ENCODE results near the gene LIN7B. TPM values are rescaled to one million over a fixed set of nuclear protein-coding genes. Genes with fewer than 3 reads are reported as not detected.

The LIN7B gene
- total RNA-seq, 1 experiment from 2014 or later, result 4.2 TPM

GRCh38 chr19:49136771-49137171 is 22.6 kb downstream of the LIN7B start:
- Histone ChIP-seq H3K23ac (ENCODE audit: insufficient read length, low read depth, low read length) (no peak overlapping the region), H2BK120ac (ENCODE audit: low read depth, low read length, poor library complexity, severe bottlenecking) (no peak overlapping the region), H3K18ac (ENCODE audit: insufficient read length, low read depth, low read length) (no peak overlapping the region), H3K4me2 (ENCODE audit: insufficient read depth, insufficient read length, low read length) (no peak overlapping the region), H3K79me2 (ENCODE audit: insufficient read depth, low read length) (no peaks in the 10 kb centered on the region), H4K91ac (ENCODE audit: insufficient read length, low read depth, low read length) (no peak overlapping the region), H3T11ph (ENCODE audit: low read length) (no peak overlapping the region), H2BK5ac (ENCODE audit: insufficient read length, low read length) (no peak overlapping the region), H3K4ac (ENCODE audit: low read depth, low read length) (no peak overlapping the region), H3K9ac (ENCODE audit: extremely low read depth, insufficient read length, low read length) (no peak overlapping the region), H4K5ac (ENCODE audit: insufficient read length, low read depth, low read length) (no peak overlapping the region), H3K56ac (ENCODE audit: insufficient read length, low read depth, low read length) (no peak overlapping the region), H3K14ac (ENCODE audit: insufficient read depth, low read length) (no peak overlapping the region), H3K4me1 (ENCODE audit: insufficient read depth, low read length) (no peaks in the 10 kb centered on the region; the same call in 1 of the 2 replicates), H2AK5ac (ENCODE audit: insufficient read length, low read length) (no peak overlapping the region), H2BK15ac (ENCODE audit: low read depth, low read length) (no peak overlapping the region), H3K9me3 (ENCODE audit: control insufficient read depth, low read depth, low read length) (no peaks in the 10 kb centered on the region), H2AFZ (ENCODE audit: low read length) (no peak overlapping the region), H4K8ac (replicated peaks; ENCODE audit: insufficient read length, low read depth, low read length) (no peak overlapping the region), H2BK20ac (ENCODE audit: low read depth, low read length, poor library complexity, severe bottlenecking) (no peak overlapping the region), H2BK12ac (ENCODE audit: insufficient read length, low read depth, low read length) (no peak overlapping the region), H3K27me3 (ENCODE audit: insufficient read depth, low read length) (no peaks in the 10 kb centered on the region), H3K79me1 (ENCODE audit: insufficient read depth, low read depth, low read length, poor library complexity, severe bottlenecking) (no peaks in the 10 kb centered on the region), H3K23me2 (ENCODE audit: insufficient read length, low read depth, low read length, poor library complexity, severe bottlenecking) (peaks cover 3% of the 10 kb centered on the region), H4K20me1 (ENCODE audit: control insufficient read depth, insufficient read depth, insufficient read length) (no peaks in the 10 kb centered on the region), H3K27ac (ENCODE audit: insufficient read length, low read depth, low read length) (no peak overlapping the region)
- H3K36me3 Mint-ChIP-seq (ENCODE audit: insufficient read depth in 1 of 3, low read depth in 3 of 3), result peaks cover 34 to 42% (median 39%) of the 10 kb centered on the region in 3 experiments
- no peak for DNase-seq
- no peak for TF ChIP-seq CTCF (conservative IDR thresholded peaks at IDR 0.05)
- no CpG with 5 or more reads among the region's 10 CpGs for WGBS (ENCODE audit: extremely low coverage, insufficient read length, low lambda C conversion rate)
- peaks cover 0 to 3% of the 10 kb centered on the region in 2 experiments; a peak in 1 of 5 replicates for H3K9me3 Mint-ChIP-seq
- no peak overlapping the region for H3K27ac Mint-ChIP-seq
- H3K27me3 Mint-ChIP-seq (ENCODE audit: low read depth), result peaks cover 3% of the 10 kb centered on the region
- no peak overlapping the region for H3K4me3 Mint-ChIP-seq
- peaks cover 20 to 40% of the 10 kb centered on the region in 2 experiments for H3K4me1 Mint-ChIP-seq

Measured in H9 (cell line).